ENCODE results near the gene PIAS4. TPM values are rescaled to one million over a fixed set of nuclear protein-coding genes. Genes with fewer than 3 reads are reported as not detected.

Gene PIAS4
- total and polyA plus RNA-seq, 2 donors (not counting 3 experiments of a cell fraction or from before 2014, with no cell fraction given), result 26.2 to 46.2 TPM

- H2AFZ ChIP-seq (ENCODE audit: low read depth, low read length), result no peak overlapping the region
- intact Hi-C loops (cut with micrococcal nuclease), result no loop called here
- no peak overlapping the region for H3K9ac ChIP-seq (replicated peaks; ENCODE audit: extremely low read depth, insufficient read depth, low read length)
- H3K9me1 ChIP-seq (replicated peaks; ENCODE audit: control insufficient read depth, extremely low read depth, insufficient read depth, low read length), result no peaks in the 10 kb centered on the region
- no TSS peak for BruUV-seq (replicated peaks)
- no peak overlapping the region for H3K4me3 ChIP-seq (replicated peaks in 1 of 3; ENCODE audit: insufficient read depth in 1 of 3, low read depth in 1 of 3, low read length in 3 of 3)
- no peak for DNase-seq (ENCODE audit: low read depth, low spot score)
- peaks cover 8% of the 10 kb centered on the region for H3K4me1 ChIP-seq (ENCODE audit: control insufficient read depth, extremely low read depth, insufficient read depth, low read length)
- no peak for TF ChIP-seq GATA2 (IDR thresholded peaks at IDR 0.05; ENCODE audit: insufficient read depth, insufficient read length, low read depth, low read length)
- no peak for TF ChIP-seq MYC (IDR thresholded peaks at IDR 0.05; ENCODE audit: low read depth, low read length)
- TF ChIP-seq, protein P1, sequence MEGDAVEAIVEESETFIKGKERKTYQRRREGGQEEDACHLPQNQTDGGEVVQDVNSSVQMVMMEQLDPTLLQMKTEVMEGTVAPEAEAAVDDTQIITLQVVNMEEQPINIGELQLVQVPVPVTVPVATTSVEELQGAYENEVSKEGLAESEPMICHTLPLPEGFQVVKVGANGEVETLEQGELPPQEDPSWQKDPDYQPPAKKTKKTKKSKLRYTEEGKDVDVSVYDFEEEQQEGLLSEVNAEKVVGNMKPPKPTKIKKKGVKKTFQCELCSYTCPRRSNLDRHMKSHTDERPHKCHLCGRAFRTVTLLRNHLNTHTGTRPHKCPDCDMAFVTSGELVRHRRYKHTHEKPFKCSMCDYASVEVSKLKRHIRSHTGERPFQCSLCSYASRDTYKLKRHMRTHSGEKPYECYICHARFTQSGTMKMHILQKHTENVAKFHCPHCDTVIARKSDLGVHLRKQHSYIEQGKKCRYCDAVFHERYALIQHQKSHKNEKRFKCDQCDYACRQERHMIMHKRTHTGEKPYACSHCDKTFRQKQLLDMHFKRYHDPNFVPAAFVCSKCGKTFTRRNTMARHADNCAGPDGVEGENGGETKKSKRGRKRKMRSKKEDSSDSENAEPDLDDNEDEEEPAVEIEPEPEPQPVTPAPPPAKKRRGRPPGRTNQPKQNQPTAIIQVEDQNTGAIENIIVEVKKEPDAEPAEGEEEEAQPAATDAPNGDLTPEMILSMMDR (IDR thresholded peaks at IDR 0.05; ENCODE audit: extremely low read depth in 1 of 2, insufficient read depth in 1 of 2, low read depth in 1 of 2, low read length in 2 of 2), result no peak
- TF ChIP-seq JUN (IDR thresholded peaks at IDR 0.05; ENCODE audit: borderline replicate concordance, insufficient read depth, insufficient read length, low read depth), result no peak
- TF ChIP-seq MAX (IDR thresholded peaks at IDR 0.05; ENCODE audit: insufficient read depth, insufficient read length), result no peak
- TF ChIP-seq FOS (IDR thresholded peaks at IDR 0.05; ENCODE audit: borderline replicate concordance, insufficient read depth, low read length), result no peak
- no peak for TF ChIP-seq POLR2A (IDR thresholded peaks at IDR 0.05; ENCODE audit: low read depth, low read length)
- no peak for TF ChIP-seq POLR2AphosphoS5 (IDR thresholded peaks at IDR 0.05; ENCODE audit: insufficient read depth, low read depth, low read length)
- TF ChIP-seq EZH2 (IDR thresholded peaks at IDR 0.05; ENCODE audit: borderline replicate concordance, low read depth, low read length, severe bottlenecking), result no peak
- H4K20me1 ChIP-seq (replicated peaks; ENCODE audit: control insufficient read depth, extremely low read depth, insufficient read depth, low read length), result no peaks in the 10 kb centered on the region
- ChIA-PET CTCF (no interaction called here), POLR2A (no interaction called here)
- dilution Hi-C loops (cut with MboI; ENCODE audit: extremely low pct_ligation_motif_present, low sequenced_read_pairs), result no loop called here
- peaks cover 2 to 30% of the 10 kb centered on the region in 2 experiments for H3K36me3 ChIP-seq (ENCODE audit: control insufficient read depth in 2 of 2, extremely low read depth in 1 of 2, insufficient read depth in 2 of 2, low read length in 2 of 2)
- H3K27me3 ChIP-seq (ENCODE audit: control insufficient read depth in 2 of 2, insufficient read depth in 2 of 2, low read length in 2 of 2), result no peaks in the 10 kb centered on the region
- no peaks in the 10 kb centered on the region for H3K9me3 ChIP-seq (replicated peaks; ENCODE audit: control insufficient read depth, insufficient read depth, low read length)
- H3K4me2 ChIP-seq (ENCODE audit: insufficient read depth, low read length), result no peak overlapping the region
- FAIRE-seq, result no peak
- no peak overlapping the region for H3K27ac ChIP-seq (ENCODE audit: insufficient read depth, low read depth, low read length)
- peaks cover 89% of the 10 kb centered on the region for H3K79me2 ChIP-seq (ENCODE audit: control insufficient read depth, insufficient read depth, low read length)
Observed at GRCh38 chr19:4053423-4054324, 46.1 kb downstream of the PIAS4 start.
